Astrocyte of the spinal cord (primary cell): ENCODE results near the gene HSDL1.

Experiments used
- DNase-seq: peaks from one replicate; pipeline ENCODE4 v3.0.0; 2011; ENCODE audit warnings: low read depth, low spot score
- H3K4me3 ChIP-seq: 2 replicates; pipeline ENCODE4 v1.5.1; 2011; ENCODE audit warnings: low read depth, mild to moderate bottlenecking, low read length, moderate library complexity
- CTCF ChIP-seq: IDR thresholded peaks from 2 replicates; pipeline ENCODE4 v1.5.1; 2012; ENCODE audit warnings: low read depth, mild to moderate bottlenecking, low read length, inconsistent platforms
- in situ Hi-C: cut with HindIII; loops from 2 replicates; pipeline ENCODE4 v1.10.0; 2017; ENCODE audit warnings: low sequenced_read_pairs

The HSDL1 gene

GRCh38 chr16:84138824-84139627 lies 6.0 kb downstream of the HSDL1 start:
- in situ Hi-C loops = no loop called here
- H3K4me3 ChIP-seq = no peak overlapping the region
- TF ChIP-seq CTCF = no peak
- DNase-seq = peak; percentile 58

- no peak overlapping the region for H3K4me3 ChIP-seq
- DNase-seq = no peak
- in situ Hi-C loops = no loop called here
- no peak for TF ChIP-seq CTCF
Observed at GRCh38 chr16:84138500-84138823, 6.5 kb downstream of the HSDL1 start.

GRCh38 chr16:84137769-84138357 lies 7.1 kb downstream of the HSDL1 start:
- no peak for TF ChIP-seq CTCF
- in situ Hi-C loops = no loop called here
- H3K4me3 ChIP-seq = no peak overlapping the region
- DNase-seq = no peak

- H3K4me3 ChIP-seq = no peak overlapping the region
- TF ChIP-seq CTCF = no peak
- in situ Hi-C loops = no loop called here
- DNase-seq = no peak
Observed at GRCh38 chr16:84137287-84137686, 7.7 kb downstream of the HSDL1 start.

- DNase-seq = peak; percentile 17
- in situ Hi-C loops = no loop called here
- no peak overlapping the region for H3K4me3 ChIP-seq
- TF ChIP-seq CTCF = no peak
Observed at GRCh38 chr16:84136331-84137125, 8.4 kb downstream of the HSDL1 start.

GRCh38 chr16:84132527-84133285 lies 12.3 kb downstream of the HSDL1 start:
- no peak overlapping the region for H3K4me3 ChIP-seq
- in situ Hi-C loops = no loop called here
- TF ChIP-seq CTCF = no peak
- DNase-seq = no peak
